NOMO-1 (cell line): ENCODE data around the gene BRDT.
"Not testable (repeated sequence)": the region's sequence is repeated elsewhere in the genome, so short reads cannot be mapped to it uniquely, and the experiment has no call there.

Experiments
- DNase-seq, 2 experiments: peaks; one replicate each; lab custom pipeline; 2025; ENCODE audit not compliant: unreplicated experiment in 2 of 2; lab: John Stamatoyannopoulos, UW

Gene BRDT

DNA sequence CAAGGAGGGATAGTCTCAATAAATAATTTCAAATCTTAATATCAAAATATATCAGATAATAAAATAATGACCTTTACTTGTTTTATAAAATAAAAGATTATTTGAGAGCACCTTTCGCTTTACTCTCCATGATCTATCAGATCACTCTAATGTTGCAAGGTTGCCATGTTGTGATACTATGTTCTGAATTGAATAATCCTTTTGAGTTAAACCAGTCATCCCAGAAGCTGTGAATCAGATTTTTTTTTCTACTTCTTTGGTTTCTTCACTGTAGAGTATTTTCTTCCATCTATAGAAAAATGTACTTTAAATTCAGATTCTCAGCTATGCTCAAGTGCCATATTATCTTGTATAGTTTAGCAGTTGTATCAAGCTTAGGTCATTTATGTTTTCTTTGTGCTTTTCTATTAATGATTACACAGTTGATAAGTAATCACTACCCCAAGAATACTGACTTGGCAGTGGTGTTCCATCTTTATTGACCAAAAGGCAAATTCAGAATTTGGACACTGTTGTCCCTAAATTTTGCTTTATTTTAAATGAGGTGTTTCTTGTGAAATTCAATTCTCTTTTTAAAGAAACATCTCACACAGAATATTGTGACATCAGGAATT, 32.9 kb downstream of the BRDT start:
- DNase-seq = no peak

DNA sequence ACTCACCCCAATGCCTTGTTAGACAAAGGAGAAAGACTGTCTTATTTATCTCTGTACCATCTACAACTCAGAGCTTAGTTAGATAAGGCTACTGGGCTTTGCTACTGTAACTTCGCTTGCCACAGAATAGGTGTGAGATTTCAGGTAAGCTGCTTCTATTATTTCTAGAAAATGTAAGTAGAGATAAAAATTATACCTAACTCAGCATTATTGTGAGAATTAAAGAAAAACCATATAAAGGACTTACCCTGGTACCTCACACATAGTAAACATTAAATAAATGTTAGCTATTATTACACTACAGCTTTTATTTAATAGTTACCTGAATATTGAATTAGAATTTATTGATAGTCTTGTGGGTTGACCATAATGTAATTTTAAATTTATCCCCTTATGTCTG, 44.1 kb downstream of the BRDT start:
- DNase-seq = no peak

DNA sequence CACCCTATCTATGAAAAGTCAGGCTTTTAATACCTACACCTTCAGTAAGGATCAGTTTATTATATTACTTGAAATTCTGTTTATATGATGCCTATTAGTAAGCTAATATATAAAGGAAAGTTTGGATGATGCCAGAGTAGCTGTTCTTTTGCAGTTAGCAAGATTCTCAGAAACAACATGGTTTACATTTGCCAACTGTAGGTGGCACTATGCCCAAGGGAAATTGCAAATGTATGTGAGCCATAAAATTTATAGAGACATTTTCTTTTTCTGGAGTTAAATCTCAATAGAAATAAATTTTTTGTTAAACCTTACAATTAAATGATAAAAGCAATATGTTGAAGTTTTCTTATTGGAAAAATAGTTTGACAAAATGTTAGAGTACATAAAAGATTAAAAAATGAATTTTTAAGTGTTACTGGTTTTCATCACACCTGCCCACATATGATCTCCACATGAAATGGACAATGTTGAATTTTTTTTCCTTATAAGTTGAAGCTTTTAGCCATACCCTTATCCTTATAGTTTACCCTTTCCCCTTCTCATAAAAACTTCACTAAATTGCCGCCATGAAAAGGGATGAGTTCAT, 48.5 kb downstream of the BRDT start:
- peak; percentile 29 to 33 for DNase-seq

DNA sequence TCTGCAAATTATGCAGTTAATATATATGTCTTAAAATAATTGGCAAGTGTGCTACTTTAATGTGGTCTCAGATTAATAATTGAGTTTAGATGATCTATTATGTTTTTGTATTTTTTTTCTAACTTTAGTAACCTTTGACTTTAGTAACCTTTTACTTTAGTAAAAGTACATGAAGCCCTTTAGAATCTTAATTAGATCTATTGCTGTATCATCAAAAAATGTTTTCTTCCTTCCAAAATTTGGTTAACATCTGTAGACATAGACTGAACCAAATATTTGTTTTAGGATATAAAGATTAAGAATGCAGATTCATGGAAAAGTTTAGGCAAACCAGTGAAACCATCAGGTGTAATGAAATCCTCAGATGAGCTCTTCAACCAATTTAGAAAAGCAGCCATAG, 54.9 kb downstream of the BRDT start:
- DNase-seq = no peak

DNA sequence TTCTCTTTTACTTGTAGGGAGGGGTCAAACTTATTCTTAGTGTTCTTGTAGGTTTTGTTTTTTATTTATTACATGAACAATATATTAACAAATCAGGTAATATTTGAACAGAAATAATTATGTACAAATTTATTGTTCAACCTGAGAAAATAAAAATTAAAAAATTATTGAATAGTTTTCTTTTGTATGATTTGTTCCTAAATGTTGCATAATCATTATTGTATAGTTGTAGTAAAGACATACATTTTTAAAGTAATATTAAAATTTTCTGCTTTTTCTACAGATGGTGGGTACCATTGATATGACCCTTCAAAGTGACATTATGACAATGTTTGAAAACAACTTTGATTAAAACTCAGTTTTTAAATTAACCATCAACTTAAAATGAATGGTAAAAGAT, 64.7 kb downstream of the BRDT start:
- no peak for DNase-seq

DNA sequence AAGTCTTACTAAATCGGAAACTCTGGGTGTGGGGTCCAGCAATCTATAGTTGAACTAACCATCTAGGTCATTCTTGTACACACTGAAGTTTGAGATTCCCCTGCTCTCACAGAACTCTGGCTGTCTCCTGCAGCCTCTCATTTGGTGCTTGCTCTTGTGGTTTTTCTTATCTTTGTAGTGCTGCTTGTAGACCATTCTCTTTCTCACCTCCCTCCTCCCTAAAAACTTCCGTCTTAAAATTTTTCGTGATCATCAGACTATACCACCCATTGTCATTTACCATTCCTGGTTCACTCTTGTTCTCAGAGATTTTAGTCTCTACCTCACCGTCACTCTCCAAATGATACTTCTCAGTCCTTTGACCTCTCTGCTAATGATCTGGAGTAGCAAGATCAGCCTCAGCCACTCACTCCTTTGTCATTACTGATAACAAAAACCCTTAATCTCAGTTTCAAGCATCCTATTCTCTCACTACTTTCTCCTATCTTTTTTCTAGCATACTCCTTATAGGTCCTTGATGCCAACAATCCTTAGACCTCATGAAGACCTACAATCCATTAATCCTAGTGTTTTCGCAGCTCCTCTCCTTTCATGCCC, 67.6 kb downstream of the BRDT start:
- no peak for DNase-seq

DNA sequence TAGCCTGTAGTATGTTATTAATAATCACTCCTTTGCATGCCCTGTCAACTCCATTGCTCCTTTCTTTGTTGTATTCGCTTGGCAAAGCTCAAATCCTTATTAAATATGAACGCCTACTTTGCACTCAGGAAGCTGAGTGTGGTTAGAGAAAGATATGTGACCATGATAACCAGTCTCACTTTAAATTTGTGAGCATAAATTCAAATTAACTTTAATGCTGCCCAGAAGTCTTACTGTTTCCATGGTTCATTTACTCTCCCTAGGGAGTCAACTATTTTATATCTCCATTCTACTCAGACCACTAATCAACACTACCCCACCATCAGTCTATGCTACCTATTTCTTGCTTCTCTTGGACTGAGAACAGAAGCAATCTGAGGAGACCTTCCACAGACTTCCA, 68.5 kb downstream of the BRDT start:
- DNase-seq = no peak

DNA sequence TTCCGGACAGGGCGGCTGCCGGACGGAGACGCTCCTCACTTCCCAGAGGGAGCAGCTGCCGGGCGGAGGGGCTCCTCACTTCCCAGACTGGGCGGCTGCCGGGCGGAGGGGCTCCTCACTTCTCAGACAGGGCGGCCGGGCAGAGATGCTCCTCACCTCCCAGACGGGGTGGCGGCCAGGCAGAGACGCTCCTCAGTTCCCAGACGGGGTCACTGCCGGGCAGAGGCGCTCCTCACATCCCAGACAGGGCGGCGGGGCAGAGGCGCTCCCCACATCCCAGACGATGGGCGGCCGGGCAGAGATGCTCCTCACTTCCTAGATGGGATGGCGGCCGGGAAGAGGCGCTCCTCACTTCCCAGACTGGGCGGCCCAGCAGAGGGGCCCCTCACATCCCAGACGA, 76.8 kb downstream of the BRDT start:
- not testable (repeated sequence) for DNase-seq

DNA sequence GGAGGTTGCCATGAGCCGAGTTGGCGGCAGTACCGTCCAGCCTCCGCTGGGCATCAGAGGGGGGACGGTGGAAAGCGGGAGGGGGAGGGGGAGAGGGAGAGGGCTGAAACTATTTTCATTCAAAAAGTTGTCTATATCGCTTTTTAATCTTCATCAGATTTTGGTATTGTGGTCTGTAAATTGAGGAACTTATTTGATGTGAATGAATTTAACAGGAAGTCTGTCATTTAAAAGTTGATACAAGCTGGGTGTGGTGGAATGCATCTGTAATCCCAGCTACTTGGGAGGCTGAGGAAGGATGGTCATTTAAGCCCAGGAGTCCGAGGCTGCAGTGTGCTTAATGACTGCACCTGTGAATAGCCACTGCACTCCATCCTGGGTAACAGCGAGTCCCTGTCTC, 77.6 kb downstream of the BRDT start:
- no peak for DNase-seq

DNA sequence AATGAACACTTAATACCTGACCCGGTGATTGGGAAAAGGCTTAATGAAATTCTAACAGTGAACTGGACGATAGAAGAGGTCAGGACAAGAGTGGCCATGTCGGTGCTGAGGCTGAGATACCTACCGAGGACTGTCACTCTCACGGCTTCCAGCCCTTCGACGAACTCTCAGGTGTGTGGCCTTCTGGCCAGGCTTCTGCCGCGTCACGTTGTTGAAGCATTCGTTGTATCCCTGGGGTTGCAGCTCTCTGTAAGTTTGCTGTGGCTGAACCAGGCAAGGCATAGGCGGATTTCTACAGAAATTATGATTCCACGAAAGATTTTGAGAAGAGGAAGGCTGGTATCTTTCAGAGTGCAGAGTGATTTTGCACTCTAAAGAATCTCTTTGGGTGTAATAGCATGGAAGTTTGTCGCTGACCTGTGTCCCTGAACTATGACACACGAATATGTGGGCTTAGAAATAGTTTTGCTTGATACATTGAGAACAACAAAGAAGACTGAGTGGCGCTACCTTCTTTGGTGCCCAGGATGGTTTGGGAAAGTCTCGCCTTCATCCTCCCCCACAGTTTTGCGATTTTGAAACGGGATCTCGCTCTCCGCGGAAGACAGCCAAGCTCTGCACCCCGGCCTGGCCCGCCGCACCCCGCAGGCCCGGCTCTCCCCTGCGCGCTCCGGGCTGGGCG, 80.2 kb downstream of the BRDT start:
- DNase-seq = no peak

DNA sequence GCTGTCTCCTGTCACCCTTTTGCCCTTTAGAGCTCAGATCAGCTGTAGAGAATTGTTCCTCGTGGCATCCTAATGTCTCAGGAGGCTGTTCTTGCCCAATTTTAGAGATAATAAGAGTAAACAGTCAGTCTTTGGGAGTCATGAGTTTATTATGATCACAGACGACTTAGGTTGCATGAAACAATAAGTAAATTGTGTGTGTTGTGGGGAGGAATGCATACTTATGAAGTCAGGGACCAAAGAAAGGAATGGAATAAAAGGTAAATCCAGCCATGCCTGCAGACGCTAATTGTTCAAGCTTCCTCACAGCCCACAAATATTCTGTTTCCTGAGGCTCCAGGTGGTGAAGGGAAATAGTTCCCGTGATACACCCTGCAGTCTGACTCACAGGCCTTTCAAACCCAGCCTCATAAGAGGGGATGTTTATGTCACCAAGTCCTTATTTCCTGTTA, 81.5 kb downstream of the BRDT start:
- peak in 1 of 2 experiments; percentile 28 for DNase-seq

DNA sequence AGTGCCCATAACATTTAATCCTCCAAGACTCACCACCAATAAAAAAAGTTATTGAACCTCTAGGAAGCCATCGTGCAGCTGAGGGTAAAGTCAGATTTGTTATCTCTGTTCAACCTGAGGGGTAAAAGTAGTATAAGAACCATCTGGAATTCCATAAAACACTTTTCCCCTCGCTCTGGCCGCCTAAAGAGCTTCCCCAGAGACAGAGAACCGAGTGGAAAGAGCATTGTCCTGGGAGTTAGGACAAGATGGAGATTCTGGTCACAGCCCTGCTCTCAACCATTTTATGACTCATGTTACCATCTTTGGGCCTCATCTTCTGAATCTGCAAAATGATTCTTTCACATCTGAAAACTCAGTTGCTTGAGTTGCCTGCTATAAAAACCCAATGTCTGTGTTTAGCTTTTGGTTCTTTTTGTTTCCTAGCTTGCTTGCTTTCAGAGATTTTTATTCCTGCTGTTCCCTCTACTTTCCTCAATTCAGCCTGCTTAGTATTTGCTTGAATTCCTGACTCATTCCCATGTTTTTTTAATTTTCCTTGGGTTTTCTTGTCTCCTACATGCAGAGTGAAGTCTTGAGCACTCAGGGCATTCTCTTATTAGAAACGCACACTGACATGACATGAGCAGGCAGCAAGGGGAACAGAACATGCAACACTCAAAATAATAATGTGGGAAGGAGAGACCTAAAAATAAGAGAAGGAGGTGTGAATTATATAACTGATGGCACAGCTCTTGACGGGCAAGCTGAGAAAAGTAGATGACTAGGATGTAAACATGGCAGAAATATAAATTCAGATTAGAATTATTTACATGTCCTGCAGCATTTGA, 82.3 kb downstream of the BRDT start:
- DNase-seq = no peak

DNA sequence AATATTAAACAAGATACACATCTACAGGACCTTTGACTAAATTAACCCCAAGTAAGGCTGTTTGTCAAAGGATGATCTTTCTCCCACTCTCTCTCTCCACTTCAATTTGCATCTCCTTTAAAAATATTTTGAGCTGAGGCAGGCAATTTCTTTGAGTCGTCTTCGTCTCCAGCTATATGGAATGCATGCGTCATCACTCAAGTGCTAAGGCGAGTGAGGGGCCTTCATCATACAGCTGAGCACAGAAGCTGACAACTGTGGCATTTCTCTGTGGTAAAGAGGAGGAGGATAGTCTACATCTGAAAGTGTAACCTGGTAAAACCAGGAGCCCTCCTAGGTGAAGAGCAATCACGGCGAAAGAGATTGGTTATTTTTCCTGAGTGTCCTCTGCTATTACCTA, 88.2 kb downstream of the BRDT start:
- no peak for DNase-seq

DNA sequence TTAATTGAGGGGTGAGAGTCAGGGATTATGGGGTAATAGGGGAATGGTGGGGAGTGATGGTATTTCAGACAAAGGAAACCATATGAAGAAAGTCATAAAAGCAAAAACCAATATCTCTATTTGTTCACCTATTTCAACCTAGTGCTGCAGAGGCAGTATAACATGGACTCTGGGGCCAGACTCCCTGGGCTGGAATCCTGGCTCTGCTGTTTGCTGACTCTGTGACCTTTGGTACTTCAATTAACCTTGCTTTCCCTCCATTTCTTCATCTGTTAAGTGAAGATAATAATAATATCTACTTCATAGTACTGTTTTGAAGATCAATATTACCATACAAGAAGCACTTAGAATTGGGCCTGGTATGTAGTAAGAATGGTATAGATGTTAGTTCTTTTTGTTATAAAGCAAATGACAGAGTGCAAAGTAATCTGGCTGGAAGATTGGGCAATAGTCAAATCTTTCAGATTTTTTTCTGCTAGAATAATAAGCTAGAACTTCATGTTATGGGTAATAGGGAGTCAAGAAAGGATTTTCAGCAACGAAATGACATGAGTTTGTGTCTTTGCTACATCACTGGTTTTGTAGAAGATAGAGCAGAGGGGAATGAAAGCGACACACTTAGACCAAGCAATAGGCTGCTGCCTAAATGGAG, 89.6 kb downstream of the BRDT start:
- no peak for DNase-seq

DNA sequence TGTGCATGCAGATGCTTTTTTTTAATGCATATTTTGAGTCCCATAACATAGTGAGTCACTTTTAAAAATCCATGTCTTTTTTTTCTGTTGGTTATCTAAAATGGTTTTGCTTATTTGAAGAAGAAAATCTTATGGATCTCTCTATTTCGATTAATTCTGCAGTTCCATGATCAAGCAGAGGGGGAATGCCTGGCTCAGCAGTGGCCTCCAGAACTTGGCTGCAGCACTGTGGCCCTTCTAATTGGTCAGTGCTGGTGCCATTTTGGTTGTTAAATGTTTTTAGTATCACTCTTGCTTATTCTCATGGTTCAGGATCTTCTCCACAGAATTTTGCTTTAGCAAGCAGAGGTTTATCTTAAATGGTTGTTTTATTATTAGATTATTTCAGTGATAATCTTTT, 91.8 kb downstream of the BRDT start:
- no peak for DNase-seq

DNA sequence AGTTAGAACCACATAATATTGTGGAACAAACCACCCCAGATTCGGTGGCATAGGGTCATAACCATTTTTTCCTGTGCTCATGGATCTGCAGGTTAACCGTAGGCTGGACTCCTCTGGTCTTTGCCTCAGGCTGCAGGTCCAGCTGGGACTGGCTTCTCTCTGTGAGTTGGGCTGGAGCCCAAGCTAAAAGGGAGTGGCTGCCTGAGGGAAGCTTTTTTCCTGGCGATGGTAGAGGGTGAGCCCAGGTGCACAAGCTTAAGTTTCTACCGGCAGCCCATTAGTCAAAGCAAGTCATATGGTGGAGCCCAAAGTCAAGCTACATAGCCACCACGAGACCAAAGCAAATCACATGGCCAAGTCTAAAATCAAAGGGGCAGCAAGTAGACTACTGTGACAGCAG, 94.4 kb downstream of the BRDT start:
- DNase-seq = no peak

DNA sequence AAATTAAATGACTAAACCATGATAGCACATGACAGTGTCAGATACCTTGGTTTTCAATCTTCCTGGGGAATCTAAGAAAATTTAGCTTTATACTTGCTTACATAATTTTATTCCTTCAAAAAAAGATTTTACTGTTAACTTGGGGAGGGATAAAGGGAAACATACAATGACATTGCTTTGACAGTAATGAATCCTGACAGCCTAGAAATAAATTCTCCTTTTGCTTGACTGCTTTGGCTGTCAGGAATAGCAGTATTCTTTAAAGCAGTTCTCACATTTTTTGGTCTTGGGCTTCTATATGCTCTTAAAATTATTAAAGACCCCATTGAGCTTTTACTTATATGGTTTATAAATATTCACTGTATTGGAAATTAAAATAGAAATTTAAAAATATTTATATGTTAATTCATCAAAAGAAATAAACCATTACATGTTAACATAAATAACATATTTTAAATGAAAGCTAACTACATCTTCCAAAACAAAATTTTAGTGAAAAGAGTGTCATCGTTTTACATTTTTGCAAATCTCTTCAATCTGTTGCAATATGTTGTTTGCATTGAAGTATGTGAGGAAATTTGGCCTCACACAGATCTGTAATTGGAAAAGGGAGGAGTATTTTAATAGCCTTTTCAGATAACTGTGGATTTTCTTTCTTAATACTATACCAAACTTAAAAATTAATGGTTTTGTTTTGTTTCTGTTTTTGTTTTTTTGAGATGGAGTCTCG, 96.7 kb downstream of the BRDT start:
- DNase-seq = no peak

DNA sequence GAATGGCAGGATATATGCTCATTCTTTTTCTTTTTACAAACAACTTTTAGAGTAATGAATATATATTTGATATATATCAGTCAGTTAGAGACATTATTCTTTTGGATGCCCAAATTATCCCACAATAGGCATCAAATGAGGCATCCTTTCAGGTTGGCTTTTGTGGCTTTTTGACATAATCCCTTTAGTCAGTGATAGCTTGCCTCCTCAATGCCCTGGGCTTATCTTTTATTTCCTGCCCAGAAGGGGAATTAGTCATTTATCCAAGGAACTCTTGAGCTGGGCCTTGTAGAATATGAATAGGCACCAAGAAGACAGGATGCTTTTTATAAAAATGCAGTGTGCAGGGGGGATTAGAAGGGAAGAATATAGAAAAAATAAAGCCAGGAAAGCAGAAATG, 102.7 kb downstream of the BRDT start:
- no peak for DNase-seq
